Fibroblast of pulmonary artery (primary cell): Measurements from ENCODE around the gene KANSL3.
A peak's percentile ranks its signal among the peaks of the same experiment; 100 is the strongest.

Source experiments
- DNase-seq: peaks from one replicate; pipeline ENCODE4 v3.0.0-alpha.2; 2010; ENCODE audit warnings: low read depth
- H3K4me3 ChIP-seq: replicated peaks from 2 replicates; pipeline ENCODE4 v1.5.1; 2011; ENCODE audit warnings: low read depth, mild to moderate bottlenecking, control low read depth, low read length, moderate library complexity
- CTCF ChIP-seq: IDR thresholded peaks from 2 replicates; pipeline ENCODE4 v1.5.1; 2011; ENCODE audit warnings: mild to moderate bottlenecking, control low read depth, low read length, inconsistent platforms; ENCODE audit errors: missing control alignments

Gene KANSL3

GRCh38 chr2:96651793-96652192 lies 13.7 kb upstream of the KANSL3 start:
- no peak overlapping the region for H3K4me3 ChIP-seq
- TF ChIP-seq CTCF, result no peak
- no peak for DNase-seq

GRCh38 chr2:96649342-96649741 lies 11.2 kb upstream of the KANSL3 start:
- H3K4me3 ChIP-seq, result no peak overlapping the region
- DNase-seq, result no peak
- TF ChIP-seq CTCF, result no peak

- DNase-seq, result no peak
- TF ChIP-seq CTCF, result no peak
- no peak overlapping the region for H3K4me3 ChIP-seq
Measured at GRCh38 chr2:96648306-96648930, 10.3 kb upstream of the KANSL3 start.

GRCh38 chr2:96647681-96648080 lies 9.6 kb upstream of the KANSL3 start:
- H3K4me3 ChIP-seq, result no peak overlapping the region
- no peak for DNase-seq
- TF ChIP-seq CTCF, result no peak

GRCh38 chr2:96642564-96643360 lies 4.7 kb upstream of the KANSL3 start, which contains the start of gene FER1L5:
Gene FER1L5, plus strand, starts transcription at chr2:96642764. Its CDS starts 73 bp downstream, at chr2:96642837.
- peak within 1 kb of the TSS; percentile 52 for H3K4me3 ChIP-seq

GRCh38 chr2:96637385-96638143 lies 548 bp downstream of the KANSL3 start:
- peak; percentile 88 for DNase-seq
- H3K4me3 ChIP-seq, result peak overlapping the region; percentile 79
- no peak for TF ChIP-seq CTCF

More at GRCh38 chr2:96642564-96643360, 4.7 kb upstream of the KANSL3 start, which contains the start of gene FER1L5:
- peak; percentile 66 for DNase-seq
- TF ChIP-seq CTCF, result no peak
